Keratinocyte (primary cell): Measurements from ENCODE around the gene PLA2G2C. TPM values are rescaled to one million over a fixed set of nuclear protein-coding genes. Genes with fewer than 3 reads are reported as not detected.

ENCODE experiments used
- DNase-seq: peaks from one replicate; pipeline ENCODE4 v3.0.0-alpha.2; 2011; ENCODE audit warnings: low read depth, missing footprints, low spot score
- FAIRE-seq: peaks from 2 replicates; lab custom pipeline; 2011; peaks lifted over from hg19 to GRCh38; lab: Jason Lieb, UNC
- H2AFZ ChIP-seq: 2 replicates; pipeline ENCODE4 v1.6.0; 2012; ENCODE audit warnings: low read length, control low read depth, inconsistent platforms; ENCODE audit not compliant: control insufficient read depth
- H3K27ac ChIP-seq: 2 replicates; pipeline ENCODE4 v1.5.1; 2011; ENCODE audit warnings: low read length; ENCODE audit not compliant: control insufficient read depth, insufficient read depth
- H3K27me3 ChIP-seq: 3 replicates; pipeline ENCODE4 v1.6.0; 2011; ENCODE audit warnings: low read length; ENCODE audit not compliant: control insufficient read depth, insufficient read depth; ENCODE audit errors: extremely low read depth
- H3K36me3 ChIP-seq, 2 experiments: 2 replicates in 1 of 2; 3 replicates in 1 of 2; pipeline ENCODE4 v1.5.1; 2011; ENCODE audit warnings: low read length in 2 of 2, mild to moderate bottlenecking in 1 of 2; ENCODE audit not compliant: control insufficient read depth in 2 of 2, insufficient read depth in 2 of 2; ENCODE audit errors: extremely low read depth in 1 of 2
- H3K4me1 ChIP-seq: 3 replicates; pipeline ENCODE4 v1.5.1; 2011; ENCODE audit warnings: low read length; ENCODE audit not compliant: control insufficient read depth, insufficient read depth; ENCODE audit errors: extremely low read depth
- H3K4me2 ChIP-seq: 3 replicates; pipeline ENCODE4 v1.6.0; 2011; ENCODE audit warnings: low read depth, low read length; ENCODE audit not compliant: control insufficient read depth, insufficient read depth; ENCODE audit errors: extremely low read depth
- H3K4me3 ChIP-seq, 3 experiments: fragments of 200-600 bp in 1 of 3; sonication (generic) in 1 of 3; 2 replicates in 2 of 3; 3 replicates in 1 of 3; pipeline ENCODE4 v1.5.1; 2011 to 2016; ENCODE audit warnings: low read length in 3 of 3, mild to moderate bottlenecking in 3 of 3, control low read depth in 2 of 3, inconsistent platforms in 1 of 3, low read depth in 1 of 3, mixed read lengths in 1 of 3, mixed run types in 1 of 3, moderate library complexity in 1 of 3; ENCODE audit not compliant: control insufficient read depth in 2 of 3, insufficient read depth in 2 of 3; ENCODE audit errors: extremely low read depth in 1 of 3
- H3K79me2 ChIP-seq: 2 replicates; pipeline ENCODE4 v1.6.0; 2012; ENCODE audit warnings: low read length; ENCODE audit not compliant: control insufficient read depth, insufficient read depth
- H3K9ac ChIP-seq: 3 replicates; pipeline ENCODE4 v1.6.0; 2011; ENCODE audit warnings: low read length; ENCODE audit not compliant: control insufficient read depth, insufficient read depth; ENCODE audit errors: extremely low read depth
- H3K9me1 ChIP-seq: 3 replicates; pipeline ENCODE4 v1.6.0; 2011; ENCODE audit warnings: low read length; ENCODE audit not compliant: control insufficient read depth, insufficient read depth; ENCODE audit errors: extremely low read depth
- H3K9me3 ChIP-seq: 2 replicates; pipeline ENCODE4 v1.5.1; 2012; ENCODE audit warnings: low read depth, low read length; ENCODE audit not compliant: control insufficient read depth
- H4K20me1 ChIP-seq: 3 replicates; pipeline ENCODE4 v1.6.0; 2011; ENCODE audit warnings: low read length; ENCODE audit not compliant: control insufficient read depth, insufficient read depth; ENCODE audit errors: extremely low read depth
- CTCF ChIP-seq, 3 experiments: IDR thresholded peaks in 1 of 3; conservative IDR thresholded peaks in 1 of 3; optimal IDR thresholded peaks in 1 of 3; 2 replicates in 2 of 3; 3 replicates in 1 of 3; pipeline versions ENCODE3 to v1.5.1; 2011; ENCODE audit warnings: low read length in 3 of 3, mild to moderate bottlenecking in 3 of 3, moderate library complexity in 2 of 3, control low read depth in 1 of 3, inconsistent platforms in 1 of 3; ENCODE audit not compliant: insufficient read depth in 2 of 3; ENCODE audit errors: extremely low read depth in 1 of 3
- EZH2 ChIP-seq: IDR thresholded peaks from one replicate; pipeline ENCODE4 v1.6.1; 2012; ENCODE audit warnings: inconsistent platforms, mild to moderate bottlenecking, low read length, moderate library complexity
- dilution Hi-C: fragments of 300-500 bp; cut with MboI; formaldehyde crosslinking; loops from one replicate; pipeline ENCODE4 v1.7.0; 2020; ENCODE audit warnings: low sequenced_read_pairs; ENCODE audit not compliant: extremely low pct_ligation_motif_present
- polyA plus RNA-seq, 5 experiments: library from polyadenylated mRNA; depleted of rRNA in 3 of 5; stranded (reverse) in 3 of 5; stranded (forward) in 1 of 5; unstranded in 1 of 5; fragments of >200 nt; gene quantifications; 1 replicate in 1 of 5; 2 replicates in 3 of 5; 3 replicates in 1 of 5; pipeline versions ENCODE4 v1.2.1 to v1.2.3, GENCODE V29; 2011 to 2012; ENCODE audit warnings: missing spikeins in 2 of 5, low read depth in 1 of 5, low replicate concordance in 1 of 5

Gene PLA2G2C
- polyA plus RNA-seq, 1 donor (not counting 4 experiments of a cell fraction or from before 2014, with no cell fraction given): not detected

GRCh38 chr1:20143734-20144565, 42.4 kb downstream of the PLA2G2C start:
- no peak overlapping the region for H3K27ac ChIP-seq
- no peaks in the 10 kb centered on the region for H3K9me1 ChIP-seq
- H3K9ac ChIP-seq: no peak overlapping the region
- no peaks in the 10 kb centered on the region for H3K9me3 ChIP-seq
- no peaks in the 10 kb centered on the region for H3K79me2 ChIP-seq
- H4K20me1 ChIP-seq: no peaks in the 10 kb centered on the region
- no peak for DNase-seq
- no peak overlapping the region for H3K4me3 ChIP-seq
- peaks cover 2% of the 10 kb centered on the region for H3K4me1 ChIP-seq
- no peak overlapping the region for H3K4me2 ChIP-seq
- dilution Hi-C loops: no loop called here
- no peak overlapping the region for H2AFZ ChIP-seq
- H3K27me3 ChIP-seq: no peaks in the 10 kb centered on the region
- FAIRE-seq: no peak
- no peak for TF ChIP-seq CTCF (optimal IDR thresholded peaks at IDR 0.05 in 1 of 3, IDR thresholded peaks at IDR 0.05 in 1 of 3, conservative IDR thresholded peaks at IDR 0.05 in 1 of 3; ENCODE audit: extremely low read depth in 1 of 3, insufficient read depth in 2 of 3, low read length in 3 of 3)
- TF ChIP-seq EZH2: no peak
- no peaks in the 10 kb centered on the region for H3K36me3 ChIP-seq

GRCh38 chr1:20143318-20143717, 43.0 kb downstream of the PLA2G2C start:
- no peak for TF ChIP-seq CTCF (optimal IDR thresholded peaks at IDR 0.05 in 1 of 3, IDR thresholded peaks at IDR 0.05 in 1 of 3, conservative IDR thresholded peaks at IDR 0.05 in 1 of 3; ENCODE audit: extremely low read depth in 1 of 3, insufficient read depth in 2 of 3, low read length in 3 of 3)
- TF ChIP-seq EZH2: no peak
- H3K4me3 ChIP-seq: no peak overlapping the region
- no peaks in the 10 kb centered on the region for H3K36me3 ChIP-seq
- no peaks in the 10 kb centered on the region for H3K27me3 ChIP-seq
- FAIRE-seq (no peak), DNase-seq (no peak)
- no peak overlapping the region for H3K4me2 ChIP-seq
- H3K27ac ChIP-seq: no peak overlapping the region
- H3K4me1 ChIP-seq: peaks cover 2% of the 10 kb centered on the region
- H3K9me1 ChIP-seq: no peaks in the 10 kb centered on the region
- no peaks in the 10 kb centered on the region for H4K20me1 ChIP-seq
- dilution Hi-C loops: no loop called here
- H3K9ac ChIP-seq: no peak overlapping the region
- no peak overlapping the region for H2AFZ ChIP-seq
- H3K9me3 ChIP-seq: no peaks in the 10 kb centered on the region
- no peaks in the 10 kb centered on the region for H3K79me2 ChIP-seq
